ENCODE data around the gene ACCS. TPM values are rescaled to one million over a fixed set of nuclear protein-coding genes. Genes with fewer than 3 reads are reported as not detected.

Gene ACCS
- total and polyA plus RNA-seq, 2 donors (not counting 3 experiments of a cell fraction or from before 2014, with no cell fraction given) = 8.6 to 22.7 TPM

GRCh38 chr11:44029977-44030911, 35.8 kb upstream of the ACCS start:
- H3K4me2 ChIP-seq (ENCODE audit: insufficient read depth, low read length) = no peak overlapping the region
- no peaks in the 10 kb centered on the region for H3K4me1 ChIP-seq (ENCODE audit: control insufficient read depth, extremely low read depth, insufficient read depth, low read length)
- dilution Hi-C loops (cut with MboI; ENCODE audit: extremely low pct_ligation_motif_present, low sequenced_read_pairs) = no loop called here
- POLR2A ChIA-PET = no interaction called here
- H3K27ac ChIP-seq (ENCODE audit: insufficient read depth, low read depth, low read length) = no peak overlapping the region
- intact Hi-C loops (cut with micrococcal nuclease) = no loop called here
- H3K9me1 ChIP-seq (replicated peaks; ENCODE audit: control insufficient read depth, extremely low read depth, insufficient read depth, low read length) = no peaks in the 10 kb centered on the region
- FAIRE-seq (no peak), DNase-seq (ENCODE audit: low read depth, low spot score) (no peak)
- no peaks in the 10 kb centered on the region for H4K20me1 ChIP-seq (replicated peaks; ENCODE audit: control insufficient read depth, extremely low read depth, insufficient read depth, low read length)
- TF ChIP-seq MAX (IDR thresholded peaks at IDR 0.05; ENCODE audit: insufficient read depth, insufficient read length) = no peak
- no peak for TF ChIP-seq MYC (IDR thresholded peaks at IDR 0.05; ENCODE audit: low read depth, low read length)
- TF ChIP-seq GATA2 (IDR thresholded peaks at IDR 0.05; ENCODE audit: insufficient read depth, insufficient read length, low read depth, low read length) = no peak
- no peak for TF ChIP-seq EZH2 (IDR thresholded peaks at IDR 0.05; ENCODE audit: borderline replicate concordance, low read depth, low read length, severe bottlenecking)
- no peak for TF ChIP-seq POLR2AphosphoS5 (IDR thresholded peaks at IDR 0.05; ENCODE audit: insufficient read depth, low read depth, low read length)
- no peak for TF ChIP-seq POLR2A (IDR thresholded peaks at IDR 0.05; ENCODE audit: low read depth, low read length)
- no peak for TF ChIP-seq FOS (IDR thresholded peaks at IDR 0.05; ENCODE audit: borderline replicate concordance, insufficient read depth, low read length)
- no peak for TF ChIP-seq JUN (IDR thresholded peaks at IDR 0.05; ENCODE audit: borderline replicate concordance, insufficient read depth, insufficient read length, low read depth)
- no peak for TF ChIP-seq CTCF (IDR thresholded peaks at IDR 0.05; ENCODE audit: extremely low read depth in 1 of 2, insufficient read depth in 1 of 2, low read depth in 1 of 2, low read length in 2 of 2)
- H3K9me3 ChIP-seq (replicated peaks; ENCODE audit: control insufficient read depth, insufficient read depth, low read length) = no peaks in the 10 kb centered on the region
- CTCF ChIA-PET = interaction anchor here (1.1 kb wide), 1 partner anchor 141 kb away, joined by 3 read pairs; no protein-coding TSS in a partner anchor
- H3K36me3 ChIP-seq (ENCODE audit: control insufficient read depth in 2 of 2, extremely low read depth in 1 of 2, insufficient read depth in 2 of 2, low read length in 2 of 2) = no peaks in the 10 kb centered on the region
- peaks cover 4 to 6% of the 10 kb centered on the region in 2 experiments for H3K27me3 ChIP-seq (ENCODE audit: control insufficient read depth in 2 of 2, insufficient read depth in 2 of 2, low read length in 2 of 2)
- H3K79me2 ChIP-seq (ENCODE audit: control insufficient read depth, insufficient read depth, low read length) = no peaks in the 10 kb centered on the region
- BruUV-seq (replicated peaks) = no TSS peak
- H2AFZ ChIP-seq (ENCODE audit: low read depth, low read length) = no peak overlapping the region
- H3K4me3 ChIP-seq (replicated peaks in 1 of 3; ENCODE audit: insufficient read depth in 1 of 3, low read depth in 1 of 3, low read length in 3 of 3) = no peak overlapping the region
- H3K9ac ChIP-seq (replicated peaks; ENCODE audit: extremely low read depth, insufficient read depth, low read length) = no peak overlapping the region
